Panc1 (cell line): ENCODE data around the gene CDKL1. TPM values are rescaled to one million over a fixed set of nuclear protein-coding genes. Genes with fewer than 3 reads are reported as not detected.

Experiments used
- ATAC-seq: fragments of 200-7000 bp; cut with Tn5 transposase; 2 replicates; pipeline ENCODE4 v1.9.1; 2020; ENCODE audit warnings: mild to moderate bottlenecking, moderate library complexity
- BruUV-seq: library from RNA; stranded (reverse); fragments of 400-500 nt; replicated peaks from 2 replicates; lab custom pipeline; 2021; lab: Mats Ljungman, UMichigan
- CTCF ChIA-PET: fragments of 300-600 bp; sonication (Branson Sonifier 250); formaldehyde crosslinking; loops from one replicate; lab custom pipeline; 2022; ENCODE audit warnings: antibody characterized with exemption; lab: Charles Lee
- POLR2A ChIA-PET: fragments of 300-600 bp; sonication (Branson Sonifier 250); formaldehyde crosslinking; loops from one replicate; lab custom pipeline; 2022; ENCODE audit warnings: antibody characterized with exemption; lab: Charles Lee
- DNase-seq: peaks from one replicate; pipeline ENCODE4 v3.0.0-alpha.2; 2010; ENCODE audit warnings: low read depth, low spot score
- H3K27ac ChIP-seq: 2 replicates; pipeline ENCODE4 v1.5.1; 2011; ENCODE audit warnings: mild to moderate bottlenecking, low read length, inconsistent platforms
- H3K27me3 ChIP-seq: fragments of 200-500 bp; sonication (Bioruptor generic); 2 replicates; pipeline ENCODE4 v1.6.0; 2014; ENCODE audit warnings: low read length, inconsistent platforms; ENCODE audit not compliant: control insufficient read depth, insufficient read depth
- H3K36me3 ChIP-seq: fragments of 200-500 bp; sonication (Bioruptor generic); 2 replicates; pipeline ENCODE4 v1.5.1; 2014; ENCODE audit warnings: inconsistent platforms, mild to moderate bottlenecking, low read length, moderate library complexity; ENCODE audit not compliant: control insufficient read depth, insufficient read depth
- H3K4me1 ChIP-seq: 2 replicates; pipeline ENCODE4 v1.5.1; 2011; ENCODE audit warnings: inconsistent platforms, mild to moderate bottlenecking, low read length, moderate library complexity; ENCODE audit not compliant: control insufficient read depth, insufficient read depth
- H3K4me3 ChIP-seq, 2 experiments: 2 replicates each; pipeline ENCODE4 v1.5.1; 2011 to 2012; ENCODE audit warnings: low read depth in 2 of 2, low read length in 2 of 2, mild to moderate bottlenecking in 2 of 2, inconsistent platforms in 1 of 2, moderate library complexity in 1 of 2
- H3K9me3 ChIP-seq: fragments of 200-500 bp; sonication (Bioruptor generic); 2 replicates; pipeline ENCODE4 v1.5.1; 2014; ENCODE audit warnings: low read depth, mild to moderate bottlenecking, inconsistent platforms, low read length, moderate library complexity; ENCODE audit not compliant: control insufficient read depth, insufficient read depth
- POLR2AphosphoS5 ChIP-seq: IDR thresholded peaks from 2 replicates; pipeline ENCODE4 v1.6.1; 2012; ENCODE audit warnings: mild to moderate bottlenecking, low read depth, low read length, moderate library complexity
- SIN3A ChIP-seq: IDR thresholded peaks from 2 replicates; pipeline ENCODE4 v1.6.1; 2012; ENCODE audit warnings: low read depth, mild to moderate bottlenecking, low read length, moderate library complexity, borderline replicate concordance; ENCODE audit not compliant: insufficient read depth
- TCF7L2 ChIP-seq: IDR thresholded peaks from 2 replicates; pipeline ENCODE4 v1.6.1; 2011; ENCODE audit warnings: mild to moderate bottlenecking, low read depth, low read length, inconsistent platforms
- in situ Hi-C: cut with HindIII; loops from 2 replicates; pipeline ENCODE4 v1.10.0; 2016; ENCODE audit warnings: low sequenced_read_pairs, low pct_unique_long_range_greater_than_20kb
- intact Hi-C: fragments of 100-400 bp; cut with micrococcal nuclease; formaldehyde crosslinking; loops from one replicate; pipeline ENCODE4 v1.10.0; 2022; ENCODE audit not compliant: unreplicated experiment
- total RNA-seq: library from RNA; stranded (reverse); gene quantifications from one replicate; pipeline ENCODE4 v1.2.1, GENCODE V29; 2021; ENCODE audit not compliant: unreplicated experiment
- TF ChIP-seq, protein P1 (sequence below), 2 experiments: IDR thresholded peaks; 2 replicates each; pipeline ENCODE4 v1.6.1; 2011 to 2012; ENCODE audit warnings: low read depth in 2 of 2, control low read depth in 1 of 2, low read length in 1 of 2, mild to moderate bottlenecking in 1 of 2, moderate library complexity in 1 of 2; ENCODE audit not compliant: insufficient read depth in 1 of 2
- TF ChIP-seq, protein P2 (sequence below): fragments of 450-650 bp; IDR thresholded peaks from 2 replicates; pipeline ENCODE4 v1.5.1; 2017; ENCODE audit warnings: mild to moderate bottlenecking

Gene CDKL1
- total RNA-seq, 1 experiment from 2014 or later = 5.8 TPM

- intact Hi-C loops = no loop called here
- ATAC-seq = no peak
These were observed 20.9 kb downstream of the CDKL1 start for GRCh38 chr14:50375760-50376159.

GRCh38 chr14:50373959-50374358 is 22.7 kb downstream of the CDKL1 start:
- POLR2A ChIA-PET = no interaction called here
- ATAC-seq (no peak), DNase-seq (no peak)
- TF ChIP-seq POLR2AphosphoS5 (no peak), TCF7L2 (no peak), SIN3A (no peak)
- TF ChIP-seq, protein P1, sequence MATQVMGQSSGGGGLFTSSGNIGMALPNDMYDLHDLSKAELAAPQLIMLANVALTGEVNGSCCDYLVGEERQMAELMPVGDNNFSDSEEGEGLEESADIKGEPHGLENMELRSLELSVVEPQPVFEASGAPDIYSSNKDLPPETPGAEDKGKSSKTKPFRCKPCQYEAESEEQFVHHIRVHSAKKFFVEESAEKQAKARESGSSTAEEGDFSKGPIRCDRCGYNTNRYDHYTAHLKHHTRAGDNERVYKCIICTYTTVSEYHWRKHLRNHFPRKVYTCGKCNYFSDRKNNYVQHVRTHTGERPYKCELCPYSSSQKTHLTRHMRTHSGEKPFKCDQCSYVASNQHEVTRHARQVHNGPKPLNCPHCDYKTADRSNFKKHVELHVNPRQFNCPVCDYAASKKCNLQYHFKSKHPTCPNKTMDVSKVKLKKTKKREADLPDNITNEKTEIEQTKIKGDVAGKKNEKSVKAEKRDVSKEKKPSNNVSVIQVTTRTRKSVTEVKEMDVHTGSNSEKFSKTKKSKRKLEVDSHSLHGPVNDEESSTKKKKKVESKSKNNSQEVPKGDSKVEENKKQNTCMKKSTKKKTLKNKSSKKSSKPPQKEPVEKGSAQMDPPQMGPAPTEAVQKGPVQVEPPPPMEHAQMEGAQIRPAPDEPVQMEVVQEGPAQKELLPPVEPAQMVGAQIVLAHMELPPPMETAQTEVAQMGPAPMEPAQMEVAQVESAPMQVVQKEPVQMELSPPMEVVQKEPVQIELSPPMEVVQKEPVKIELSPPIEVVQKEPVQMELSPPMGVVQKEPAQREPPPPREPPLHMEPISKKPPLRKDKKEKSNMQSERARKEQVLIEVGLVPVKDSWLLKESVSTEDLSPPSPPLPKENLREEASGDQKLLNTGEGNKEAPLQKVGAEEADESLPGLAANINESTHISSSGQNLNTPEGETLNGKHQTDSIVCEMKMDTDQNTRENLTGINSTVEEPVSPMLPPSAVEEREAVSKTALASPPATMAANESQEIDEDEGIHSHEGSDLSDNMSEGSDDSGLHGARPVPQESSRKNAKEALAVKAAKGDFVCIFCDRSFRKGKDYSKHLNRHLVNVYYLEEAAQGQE (IDR thresholded peaks at IDR 0.05; ENCODE audit: insufficient read depth in 1 of 2, low read depth in 2 of 2, low read length in 1 of 2) = no peak
- Histone ChIP-seq H3K36me3 (no peaks in the 10 kb centered on the region), H3K9me3 (no peaks in the 10 kb centered on the region), H3K27me3 (no peaks in the 10 kb centered on the region), H3K27ac (no peak overlapping the region), H3K4me1 (no peaks in the 10 kb centered on the region), H3K4me3 (no peak overlapping the region)
- CTCF ChIA-PET = interaction anchor here (0.6 kb wide), 1 partner anchor 112 kb away, joined by 3 read pairs; no protein-coding TSS in a partner anchor
- in situ Hi-C loops (no loop called here), intact Hi-C loops (no loop called here)
- BruUV-seq = no TSS peak

More at GRCh38 chr14:50375760-50376159, 20.9 kb downstream of the CDKL1 start:
- in situ Hi-C loops = no loop called here
- Histone ChIP-seq H3K27ac (no peak overlapping the region), H3K4me3 (no peak overlapping the region), H3K36me3 (no peaks in the 10 kb centered on the region), H3K9me3 (no peaks in the 10 kb centered on the region), H3K4me1 (no peaks in the 10 kb centered on the region), H3K27me3 (no peaks in the 10 kb centered on the region)
- TF ChIP-seq TCF7L2 = no peak
- no peak for DNase-seq
- CTCF ChIA-PET = no interaction called here
- POLR2A ChIA-PET = no interaction called here
- no TSS peak for BruUV-seq

- no TSS peak for BruUV-seq
- ChIA-PET POLR2A (no interaction called here), CTCF (no interaction called here)
- intact Hi-C loops = no loop called here
- ATAC-seq (no peak), DNase-seq (no peak)
- Histone ChIP-seq H3K4me3 (no peak overlapping the region), H3K27me3 (no peaks in the 10 kb centered on the region), H3K36me3 (no peaks in the 10 kb centered on the region), H3K9me3 (no peaks in the 10 kb centered on the region), H3K27ac (no peak overlapping the region), H3K4me1 (no peaks in the 10 kb centered on the region)
- in situ Hi-C loops = no loop called here
- TF ChIP-seq POLR2AphosphoS5 (no peak), TCF7L2 (no peak), SIN3A (no peak)
- TF ChIP-seq, protein P1 (IDR thresholded peaks at IDR 0.05; ENCODE audit: insufficient read depth in 1 of 2, low read depth in 2 of 2, low read length in 1 of 2) = no peak
- TF ChIP-seq, protein P2, sequence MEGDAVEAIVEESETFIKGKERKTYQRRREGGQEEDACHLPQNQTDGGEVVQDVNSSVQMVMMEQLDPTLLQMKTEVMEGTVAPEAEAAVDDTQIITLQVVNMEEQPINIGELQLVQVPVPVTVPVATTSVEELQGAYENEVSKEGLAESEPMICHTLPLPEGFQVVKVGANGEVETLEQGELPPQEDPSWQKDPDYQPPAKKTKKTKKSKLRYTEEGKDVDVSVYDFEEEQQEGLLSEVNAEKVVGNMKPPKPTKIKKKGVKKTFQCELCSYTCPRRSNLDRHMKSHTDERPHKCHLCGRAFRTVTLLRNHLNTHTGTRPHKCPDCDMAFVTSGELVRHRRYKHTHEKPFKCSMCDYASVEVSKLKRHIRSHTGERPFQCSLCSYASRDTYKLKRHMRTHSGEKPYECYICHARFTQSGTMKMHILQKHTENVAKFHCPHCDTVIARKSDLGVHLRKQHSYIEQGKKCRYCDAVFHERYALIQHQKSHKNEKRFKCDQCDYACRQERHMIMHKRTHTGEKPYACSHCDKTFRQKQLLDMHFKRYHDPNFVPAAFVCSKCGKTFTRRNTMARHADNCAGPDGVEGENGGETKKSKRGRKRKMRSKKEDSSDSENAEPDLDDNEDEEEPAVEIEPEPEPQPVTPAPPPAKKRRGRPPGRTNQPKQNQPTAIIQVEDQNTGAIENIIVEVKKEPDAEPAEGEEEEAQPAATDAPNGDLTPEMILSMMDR = no peak
These were observed 25.1 kb downstream of the CDKL1 start for GRCh38 chr14:50371546-50371945.
